ENCODE results near the gene C3orf52. TPM values are rescaled to one million over a fixed set of nuclear protein-coding genes. Genes with fewer than 3 reads are reported as not detected.

C3orf52 gene
- polyA plus RNA-seq, 10 donors, result 3.3 to 6.0 (median 4.5) TPM

DNA sequence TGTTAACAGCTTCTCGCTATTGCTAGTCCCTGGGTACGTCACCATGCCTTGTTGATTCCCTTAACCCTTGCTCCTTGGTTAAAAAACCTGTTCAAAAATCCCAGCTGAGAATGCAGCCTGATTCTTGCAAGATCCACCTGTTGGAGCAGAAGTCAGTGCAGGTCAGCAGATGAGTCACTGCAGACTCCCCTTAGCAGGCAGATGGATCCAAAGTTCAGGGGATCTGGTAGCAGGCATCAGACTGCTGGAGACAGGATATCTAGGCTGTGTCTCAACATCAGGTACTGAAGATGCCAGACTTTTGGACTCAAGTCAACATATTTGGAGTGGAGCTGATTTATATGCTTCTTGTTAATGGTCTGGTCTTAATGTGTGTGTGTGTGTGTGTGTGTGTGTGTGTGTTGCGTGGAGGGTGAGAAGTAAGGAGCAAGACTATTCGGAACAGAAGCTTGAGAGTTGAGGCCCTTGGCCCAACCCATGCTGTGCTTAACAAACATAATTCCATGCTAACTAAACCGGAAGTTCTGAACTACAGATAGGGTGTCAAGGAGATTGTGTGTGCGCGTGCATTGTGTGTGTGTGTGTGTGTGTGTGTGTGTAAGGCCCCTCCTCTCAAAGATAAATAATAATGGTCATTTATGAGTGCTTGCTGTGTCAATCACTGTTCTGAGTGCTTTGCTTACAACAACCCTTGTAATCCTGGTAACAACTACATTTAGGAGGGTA lies 1.0 kb upstream of the C3orf52 start:
- DNase-seq, result no peak

DNA sequence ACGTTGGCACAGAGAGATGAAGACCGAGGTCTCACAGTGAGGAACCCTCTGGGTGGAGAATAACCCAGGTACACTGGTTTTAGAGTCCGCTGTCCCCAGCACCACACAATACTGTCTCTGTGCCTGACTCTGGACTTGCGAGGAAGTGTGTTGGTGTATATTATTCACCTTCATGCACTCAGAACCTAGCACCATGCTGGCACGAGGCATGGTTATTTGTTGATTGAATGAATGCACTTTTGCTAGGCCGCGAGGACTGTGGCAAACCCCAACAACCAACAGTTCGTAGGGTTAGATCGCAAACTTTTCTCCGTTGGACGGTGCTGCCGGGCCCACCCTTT lies 484 bp upstream of the C3orf52 start:
- DNase-seq, result no peak

GRCh38 chr3:112086875-112087524 lies 811 bp downstream of the C3orf52 start:
- DNase-seq, result no peak

DNA sequence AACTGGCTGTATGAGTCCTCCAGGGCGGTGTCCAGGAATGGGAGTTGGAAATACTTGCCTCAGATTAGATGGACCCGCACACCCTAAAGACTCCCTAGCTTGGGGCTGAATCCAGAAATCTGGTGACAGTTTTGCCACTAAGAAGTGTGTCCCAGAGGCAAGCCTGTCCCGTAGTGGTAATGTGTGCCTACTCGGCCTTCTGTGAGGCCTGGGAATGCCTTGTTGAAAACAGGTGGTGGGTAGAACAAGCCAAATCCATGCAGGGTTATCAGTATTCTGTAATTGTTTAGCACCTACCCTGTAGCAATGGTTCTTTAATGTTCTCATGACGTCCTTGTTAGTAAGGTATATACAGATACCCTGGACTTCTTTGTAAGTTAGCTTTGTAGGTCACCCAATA lies 1.6 kb downstream of the C3orf52 start:
- no peak for DNase-seq

DNA sequence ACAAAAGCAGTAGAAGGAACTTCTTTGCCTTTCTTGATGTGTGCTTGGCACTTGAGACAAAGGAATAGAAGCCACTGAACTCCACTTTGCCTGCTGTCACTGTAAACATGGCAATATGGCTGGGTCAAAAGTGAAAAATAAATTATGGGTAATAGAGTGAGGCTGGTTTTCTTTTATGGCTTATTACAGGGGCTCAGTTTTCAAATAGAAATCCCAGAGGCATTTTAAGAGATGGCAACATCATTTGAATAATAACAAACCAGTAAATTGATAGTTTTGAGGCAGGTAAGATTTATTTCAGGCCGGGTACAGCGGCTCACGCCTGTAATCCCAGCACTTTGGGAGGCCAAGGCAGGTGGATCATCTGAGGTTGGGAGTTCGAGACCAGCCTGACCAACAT lies 2.8 kb downstream of the C3orf52 start:
- no peak for DNase-seq

- no peak for DNase-seq
Measured at GRCh38 chr3:112089956-112090886, 4.0 kb downstream of the C3orf52 start.

DNA sequence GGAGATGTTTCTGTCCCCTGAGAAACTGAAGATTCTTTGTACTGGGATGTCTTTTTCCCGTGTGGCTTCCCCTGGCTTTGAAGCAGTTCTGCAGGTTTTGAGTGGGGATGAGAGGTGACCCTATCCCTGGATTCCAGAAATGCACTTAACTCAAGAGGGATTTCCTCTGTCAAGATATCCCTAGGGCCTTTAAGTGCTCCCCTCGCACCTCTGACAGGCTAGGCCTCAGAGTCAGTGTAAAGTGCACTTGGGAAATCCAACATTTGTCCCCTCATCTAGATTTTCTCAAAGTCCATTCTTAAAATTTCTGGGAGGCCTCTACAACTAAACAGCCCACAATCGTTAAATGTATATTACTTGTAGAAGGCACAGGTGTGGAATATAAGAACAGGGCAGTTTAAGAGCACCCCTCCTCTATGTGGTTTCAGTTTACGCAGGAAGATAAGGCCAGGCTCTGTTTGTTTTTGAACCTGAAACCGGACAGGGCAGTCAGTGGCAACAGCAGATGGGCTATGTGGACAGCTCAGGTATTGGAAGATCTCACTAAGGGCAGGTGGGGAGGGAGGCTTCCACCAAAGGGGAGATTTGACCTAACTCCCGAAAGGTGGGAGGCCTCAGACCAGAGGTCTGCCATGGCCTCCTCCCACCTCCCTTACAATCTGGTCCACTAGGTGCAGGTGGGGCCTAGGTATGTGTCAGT lies 4.8 kb downstream of the C3orf52 start:
- DNase-seq, result no peak

GRCh38 chr3:112092496-112093179 lies 6.4 kb downstream of the C3orf52 start:
- no peak for DNase-seq

DNA sequence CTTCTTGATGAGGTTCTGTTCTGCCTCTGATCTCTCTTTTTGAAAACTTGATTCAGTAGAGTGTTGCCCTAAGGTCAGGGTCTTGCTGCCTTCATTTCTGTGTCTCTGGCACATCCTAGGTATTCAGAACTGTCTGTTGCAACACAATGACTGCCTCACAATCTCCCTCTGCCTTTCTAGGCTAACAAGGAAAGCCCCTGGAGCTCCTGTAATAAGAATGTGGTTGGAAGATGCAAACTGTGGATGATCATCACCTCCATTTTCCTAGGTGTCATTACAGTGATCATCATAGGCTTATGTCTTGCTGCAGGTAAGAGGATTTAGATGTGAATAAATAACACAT lies 7.0 kb downstream of the C3orf52 start:
- no peak for DNase-seq

- DNase-seq, result no peak
Measured at GRCh38 chr3:112095731-112096130, 9.5 kb downstream of the C3orf52 start.

DNA sequence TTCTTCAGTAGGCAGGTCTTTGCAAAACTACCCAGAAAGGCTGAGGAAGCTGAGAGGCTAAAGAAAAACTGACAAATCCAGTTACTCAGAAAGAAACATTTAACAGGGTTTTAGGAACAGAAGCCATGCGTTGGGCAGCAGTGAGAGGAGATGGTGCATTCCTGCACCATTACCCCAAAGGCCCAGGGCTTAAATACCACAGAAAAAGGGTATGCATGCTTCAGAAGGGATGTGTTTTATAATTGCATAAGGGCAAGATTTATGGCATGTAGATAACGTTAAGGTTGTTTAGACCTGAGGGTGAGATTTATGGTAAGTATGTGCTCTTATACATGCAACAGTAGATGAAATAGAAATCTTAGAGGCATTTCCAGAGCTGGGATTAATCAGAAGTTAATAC lies 10.0 kb downstream of the C3orf52 start:
- DNase-seq, result no peak

- peak in 1 of 3 donors; percentile 95 for DNase-seq
Measured at GRCh38 chr3:112097378-112097777, 11.2 kb downstream of the C3orf52 start.

DNA sequence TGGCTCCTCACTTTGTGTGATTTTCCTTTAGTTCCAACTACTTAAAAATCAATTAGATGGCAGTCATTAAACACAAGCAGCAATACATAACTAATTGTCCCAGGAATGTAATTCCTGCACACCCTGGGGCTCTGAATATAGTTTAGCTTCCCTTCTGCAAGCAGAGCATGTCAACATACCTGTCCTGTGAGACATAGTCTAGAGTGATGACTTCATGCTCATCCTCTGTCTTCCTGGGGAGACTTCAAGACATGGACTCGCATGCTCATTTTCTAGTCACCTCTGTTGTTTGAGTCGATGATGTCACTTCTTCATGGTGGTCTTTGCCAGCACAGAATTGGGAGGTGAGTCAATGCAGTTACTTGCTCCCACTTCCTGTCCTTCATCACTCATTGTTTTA lies 15.7 kb downstream of the C3orf52 start:
- DNase-seq, result peak in 1 of 3 donors; percentile 86

GRCh38 chr3:112104774-112105173 lies 18.6 kb downstream of the C3orf52 start:
- no peak for DNase-seq

- DNase-seq, result no peak
Measured at GRCh38 chr3:112109322-112109721, 23.1 kb downstream of the C3orf52 start.

DNA sequence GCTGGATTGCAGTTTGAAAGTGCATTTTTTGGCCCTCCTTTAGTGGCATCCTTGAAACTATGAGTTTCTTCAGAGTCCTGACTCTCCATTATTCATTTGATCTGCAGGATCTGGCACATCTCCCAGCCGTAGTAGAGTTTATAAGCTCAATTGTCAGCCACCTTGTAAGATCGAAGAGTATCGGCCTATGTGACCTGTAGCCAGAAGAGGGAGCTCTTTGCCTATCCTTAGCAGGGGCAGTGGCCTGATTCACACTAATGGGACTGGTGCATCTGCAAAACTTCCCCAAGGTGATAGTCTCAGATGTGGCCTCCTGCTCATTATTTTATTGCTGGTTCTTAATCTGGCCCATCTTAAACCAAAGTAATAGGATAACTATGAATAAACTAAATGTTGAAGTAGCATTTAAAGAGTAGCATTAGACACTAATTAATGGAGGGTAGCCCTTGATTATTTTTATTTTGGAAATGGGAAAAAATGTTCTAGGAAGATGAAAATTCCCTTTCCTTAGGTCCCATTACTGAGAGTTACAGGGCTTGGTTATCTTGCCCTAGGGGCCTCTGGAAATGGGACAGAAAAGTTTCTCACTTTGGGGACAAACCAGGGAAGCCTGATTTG lies 25.7 kb downstream of the C3orf52 start:
- DNase-seq, result peak; percentile 54 to 71 (median 68)

DNA sequence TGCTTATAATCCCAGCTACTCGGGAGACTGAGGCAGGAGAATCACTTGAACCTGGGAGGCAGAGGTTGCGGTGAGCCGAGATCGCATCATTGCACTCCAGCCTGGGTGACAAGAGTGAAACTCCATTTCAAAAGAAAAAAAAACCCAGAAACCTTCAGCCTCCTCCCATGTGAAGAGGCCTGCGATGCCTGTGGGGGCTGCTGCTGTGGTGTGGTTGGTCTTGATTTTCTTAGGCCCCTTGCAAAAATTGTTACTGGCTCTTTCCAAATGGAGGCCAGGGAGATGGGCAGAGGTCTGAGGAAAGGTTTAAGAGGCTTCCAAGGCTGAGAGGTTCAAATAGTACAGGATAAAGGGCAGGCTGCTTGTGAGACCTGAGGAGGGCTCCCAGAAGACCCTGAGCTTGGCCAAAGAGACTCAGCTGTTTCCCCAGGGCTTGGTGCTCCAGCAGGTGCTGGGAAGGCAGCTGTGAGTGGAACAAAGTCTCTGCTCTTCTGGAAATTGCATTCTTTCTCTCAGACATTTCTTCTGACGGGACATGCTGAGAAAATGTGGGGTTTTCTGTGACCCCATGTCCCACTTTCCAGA lies 28.5 kb downstream of the C3orf52 start:
- DNase-seq, result no peak

DNA sequence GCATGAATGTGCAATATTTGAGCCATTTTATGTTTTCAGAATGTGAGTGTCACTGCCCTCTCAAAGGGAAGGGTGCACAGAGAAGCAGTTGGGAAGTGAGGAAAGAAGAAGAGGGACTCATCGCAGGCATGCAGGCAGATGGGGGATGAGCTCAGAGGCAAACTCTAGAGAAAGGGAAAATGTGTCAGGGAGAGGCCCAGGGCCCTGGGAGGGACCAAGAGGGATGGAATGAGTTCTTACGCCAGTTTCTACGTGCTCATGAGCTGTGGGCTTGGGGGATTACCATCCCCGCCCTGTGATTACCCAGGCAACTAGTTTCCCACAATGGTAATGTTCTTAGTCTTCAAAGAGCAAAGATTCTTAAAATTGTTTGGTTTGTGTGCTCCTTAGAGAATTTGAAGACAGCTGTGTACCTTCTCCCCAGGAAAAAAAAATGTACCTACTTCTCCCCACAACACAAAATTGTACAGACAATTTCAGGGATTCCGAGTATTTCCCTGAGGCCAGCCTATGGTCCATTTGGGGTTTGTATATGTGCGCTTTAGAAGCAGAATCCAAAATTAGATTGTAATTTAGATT lies 29.1 kb downstream of the C3orf52 start:
- DNase-seq, result no peak

GRCh38 chr3:112115806-112116383 lies 29.7 kb downstream of the C3orf52 start:
- DNase-seq, result no peak

- no peak for DNase-seq
Measured at GRCh38 chr3:112116748-112117186, 30.6 kb downstream of the C3orf52 start.
